ENCODE data around the gene SARDH.

Gene SARDH

DNA sequence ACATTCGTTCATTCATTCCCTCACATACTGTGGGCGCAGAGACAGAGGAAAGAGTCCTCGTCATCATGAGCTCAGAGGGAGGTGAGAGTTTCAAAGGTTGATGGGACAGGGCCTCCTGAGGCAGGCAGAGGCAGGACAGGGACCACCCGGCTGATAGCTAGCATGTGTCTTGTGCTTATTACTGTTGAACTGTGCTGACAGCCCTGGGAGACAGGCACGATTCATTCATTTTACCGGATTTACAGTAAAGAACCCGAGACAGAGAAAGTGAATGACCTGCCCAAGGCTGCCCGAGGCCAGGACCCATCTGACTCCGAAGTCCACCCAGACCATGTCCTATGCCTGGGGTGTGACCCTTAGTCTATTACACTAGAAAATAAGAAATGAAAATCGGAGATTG lies 124.1 kb downstream of the SARDH start:
- Histone ChIP-seq H3K4me3 (ENCODE audit: severe bottlenecking) (no peak overlapping the region), H3K4me1 (ENCODE audit: insufficient read depth, poor library complexity, severe bottlenecking) (no peaks in the 10 kb centered on the region), H3K27ac (ENCODE audit: poor library complexity, severe bottlenecking) (no peak overlapping the region), H3K9me3 (ENCODE audit: severe bottlenecking) (no peaks in the 10 kb centered on the region), H3K36me3 (ENCODE audit: low read depth) (no peaks in the 10 kb centered on the region), H3K27me3 (ENCODE audit: insufficient read depth, poor library complexity, severe bottlenecking) (peaks cover 63% of the 10 kb centered on the region)
- TF ChIP-seq, protein P1, sequence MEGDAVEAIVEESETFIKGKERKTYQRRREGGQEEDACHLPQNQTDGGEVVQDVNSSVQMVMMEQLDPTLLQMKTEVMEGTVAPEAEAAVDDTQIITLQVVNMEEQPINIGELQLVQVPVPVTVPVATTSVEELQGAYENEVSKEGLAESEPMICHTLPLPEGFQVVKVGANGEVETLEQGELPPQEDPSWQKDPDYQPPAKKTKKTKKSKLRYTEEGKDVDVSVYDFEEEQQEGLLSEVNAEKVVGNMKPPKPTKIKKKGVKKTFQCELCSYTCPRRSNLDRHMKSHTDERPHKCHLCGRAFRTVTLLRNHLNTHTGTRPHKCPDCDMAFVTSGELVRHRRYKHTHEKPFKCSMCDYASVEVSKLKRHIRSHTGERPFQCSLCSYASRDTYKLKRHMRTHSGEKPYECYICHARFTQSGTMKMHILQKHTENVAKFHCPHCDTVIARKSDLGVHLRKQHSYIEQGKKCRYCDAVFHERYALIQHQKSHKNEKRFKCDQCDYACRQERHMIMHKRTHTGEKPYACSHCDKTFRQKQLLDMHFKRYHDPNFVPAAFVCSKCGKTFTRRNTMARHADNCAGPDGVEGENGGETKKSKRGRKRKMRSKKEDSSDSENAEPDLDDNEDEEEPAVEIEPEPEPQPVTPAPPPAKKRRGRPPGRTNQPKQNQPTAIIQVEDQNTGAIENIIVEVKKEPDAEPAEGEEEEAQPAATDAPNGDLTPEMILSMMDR (IDR thresholded peaks at IDR 0.05; ENCODE audit: poor library complexity, severe bottlenecking), result no peak
- ATAC-seq (ENCODE audit: low read depth), result no peak
- no peak for DNase-seq (ENCODE audit: low spot score)
